HCT116 (cell line): Measurements from ENCODE around the gene LRRTM4.

Experiments
- CTCF ChIP-seq, 3 experiments: fragments of 200-600 bp in 1 of 3; sonication (generic) in 1 of 3; IDR thresholded peaks in 2 of 3; conservative IDR thresholded peaks in 1 of 3; 2 replicates each; pipeline ENCODE4 v1.5.1; 2012 to 2017; ENCODE audit warnings: low read depth in 2 of 3, low read length in 2 of 3, antibody characterized with exemption in 1 of 3, borderline replicate concordance in 1 of 3, control low read depth in 1 of 3, mild to moderate bottlenecking in 1 of 3, mixed read lengths in 1 of 3, mixed run types in 1 of 3, moderate library complexity in 1 of 3; ENCODE audit not compliant: insufficient read depth in 1 of 3
- EGR1 ChIP-seq: IDR thresholded peaks from 2 replicates; pipeline ENCODE4 v1.6.1; 2012; ENCODE audit warnings: low read depth
- EZH2phosphoT487 ChIP-seq: fragments of 200-600 bp; IDR thresholded peaks from 2 replicates; pipeline ENCODE4 v1.6.1; 2018; ENCODE audit warnings: antibody characterized with exemption, borderline replicate concordance
- JUND ChIP-seq: IDR thresholded peaks from 2 replicates; pipeline ENCODE4 v1.6.1; 2012
- POLR2A ChIP-seq: IDR thresholded peaks from 2 replicates; pipeline ENCODE4 v1.7.0; 2011; ENCODE audit warnings: borderline replicate concordance; ENCODE audit not compliant: insufficient read depth, insufficient read length; ENCODE audit errors: extremely low read depth
- POLR2AphosphoS5 ChIP-seq: IDR thresholded peaks from 2 replicates; pipeline ENCODE4 v1.6.1; 2011; ENCODE audit warnings: mild to moderate bottlenecking, low read depth, low read length, moderate library complexity
- SIN3A ChIP-seq: IDR thresholded peaks from 2 replicates; pipeline ENCODE4 v1.6.1; 2012; ENCODE audit warnings: low read depth
- SRF ChIP-seq: IDR thresholded peaks from 2 replicates; pipeline ENCODE4 v1.6.1; 2012; ENCODE audit warnings: low read depth
- YY1 ChIP-seq: IDR thresholded peaks from 2 replicates; pipeline ENCODE4 v1.6.1; 2011; ENCODE audit warnings: low read length, low read depth, moderate library complexity, mild to moderate bottlenecking; ENCODE audit not compliant: insufficient replicate concordance; ENCODE audit errors: extremely low read depth
- ZNF274 ChIP-seq: fragments of 200-500 bp; sonication (Bioruptor generic); IDR thresholded peaks from 2 replicates; pipeline ENCODE4 v1.6.1; 2014; ENCODE audit warnings: mild to moderate bottlenecking, low read depth, low read length, inconsistent platforms
- TF ChIP-seq, protein P1 (sequence below): IDR thresholded peaks from 2 replicates; pipeline ENCODE4 v1.6.1; 2012; ENCODE audit warnings: low read depth
- TF ChIP-seq, protein P2 (sequence below): IDR thresholded peaks from 2 replicates; pipeline ENCODE4 v1.6.1; 2011; ENCODE audit warnings: mild to moderate bottlenecking, low read length, moderate library complexity; ENCODE audit not compliant: insufficient replicate concordance; ENCODE audit errors: extremely low read depth
- TF ChIP-seq, protein P3 (sequence below): IDR thresholded peaks from 2 replicates; pipeline ENCODE4 v1.6.1; 2012

DNA sequence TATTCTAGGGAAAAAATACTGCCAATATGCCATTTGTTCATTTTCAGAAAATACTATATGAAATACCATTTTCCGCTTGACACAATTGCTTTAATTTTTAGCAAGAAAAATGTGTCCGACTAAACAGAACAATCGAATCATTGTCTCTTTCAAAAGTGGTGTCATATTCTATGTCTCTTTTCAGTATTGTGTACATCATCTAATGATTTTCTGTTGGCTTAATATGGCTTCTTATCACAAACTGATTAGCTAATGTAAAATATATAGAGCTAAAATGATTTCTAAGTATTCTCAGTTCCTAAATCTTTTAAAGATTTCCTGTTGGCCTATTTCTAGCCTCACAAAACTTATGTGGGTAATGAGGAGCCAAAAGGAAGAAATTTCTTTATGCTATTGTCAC is 436.6 kb downstream of the LRRTM4 start:
- TF ChIP-seq CTCF (IDR thresholded peaks at IDR 0.05 in 2 of 3, conservative IDR thresholded peaks at IDR 0.05 in 1 of 3; ENCODE audit: borderline replicate concordance in 1 of 3, insufficient read depth in 1 of 3, low read depth in 2 of 3, low read length in 2 of 3), result no peak
- TF ChIP-seq, protein P1, sequence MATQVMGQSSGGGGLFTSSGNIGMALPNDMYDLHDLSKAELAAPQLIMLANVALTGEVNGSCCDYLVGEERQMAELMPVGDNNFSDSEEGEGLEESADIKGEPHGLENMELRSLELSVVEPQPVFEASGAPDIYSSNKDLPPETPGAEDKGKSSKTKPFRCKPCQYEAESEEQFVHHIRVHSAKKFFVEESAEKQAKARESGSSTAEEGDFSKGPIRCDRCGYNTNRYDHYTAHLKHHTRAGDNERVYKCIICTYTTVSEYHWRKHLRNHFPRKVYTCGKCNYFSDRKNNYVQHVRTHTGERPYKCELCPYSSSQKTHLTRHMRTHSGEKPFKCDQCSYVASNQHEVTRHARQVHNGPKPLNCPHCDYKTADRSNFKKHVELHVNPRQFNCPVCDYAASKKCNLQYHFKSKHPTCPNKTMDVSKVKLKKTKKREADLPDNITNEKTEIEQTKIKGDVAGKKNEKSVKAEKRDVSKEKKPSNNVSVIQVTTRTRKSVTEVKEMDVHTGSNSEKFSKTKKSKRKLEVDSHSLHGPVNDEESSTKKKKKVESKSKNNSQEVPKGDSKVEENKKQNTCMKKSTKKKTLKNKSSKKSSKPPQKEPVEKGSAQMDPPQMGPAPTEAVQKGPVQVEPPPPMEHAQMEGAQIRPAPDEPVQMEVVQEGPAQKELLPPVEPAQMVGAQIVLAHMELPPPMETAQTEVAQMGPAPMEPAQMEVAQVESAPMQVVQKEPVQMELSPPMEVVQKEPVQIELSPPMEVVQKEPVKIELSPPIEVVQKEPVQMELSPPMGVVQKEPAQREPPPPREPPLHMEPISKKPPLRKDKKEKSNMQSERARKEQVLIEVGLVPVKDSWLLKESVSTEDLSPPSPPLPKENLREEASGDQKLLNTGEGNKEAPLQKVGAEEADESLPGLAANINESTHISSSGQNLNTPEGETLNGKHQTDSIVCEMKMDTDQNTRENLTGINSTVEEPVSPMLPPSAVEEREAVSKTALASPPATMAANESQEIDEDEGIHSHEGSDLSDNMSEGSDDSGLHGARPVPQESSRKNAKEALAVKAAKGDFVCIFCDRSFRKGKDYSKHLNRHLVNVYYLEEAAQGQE, result no peak
- TF ChIP-seq, protein P2, sequence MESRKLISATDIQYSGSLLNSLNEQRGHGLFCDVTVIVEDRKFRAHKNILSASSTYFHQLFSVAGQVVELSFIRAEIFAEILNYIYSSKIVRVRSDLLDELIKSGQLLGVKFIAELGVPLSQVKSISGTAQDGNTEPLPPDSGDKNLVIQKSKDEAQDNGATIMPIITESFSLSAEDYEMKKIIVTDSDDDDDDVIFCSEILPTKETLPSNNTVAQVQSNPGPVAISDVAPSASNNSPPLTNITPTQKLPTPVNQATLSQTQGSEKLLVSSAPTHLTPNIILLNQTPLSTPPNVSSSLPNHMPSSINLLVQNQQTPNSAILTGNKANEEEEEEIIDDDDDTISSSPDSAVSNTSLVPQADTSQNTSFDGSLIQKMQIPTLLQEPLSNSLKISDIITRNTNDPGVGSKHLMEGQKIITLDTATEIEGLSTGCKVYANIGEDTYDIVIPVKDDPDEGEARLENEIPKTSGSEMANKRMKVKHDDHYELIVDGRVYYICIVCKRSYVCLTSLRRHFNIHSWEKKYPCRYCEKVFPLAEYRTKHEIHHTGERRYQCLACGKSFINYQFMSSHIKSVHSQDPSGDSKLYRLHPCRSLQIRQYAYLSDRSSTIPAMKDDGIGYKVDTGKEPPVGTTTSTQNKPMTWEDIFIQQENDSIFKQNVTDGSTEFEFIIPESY, result no peak
- no peak for TF ChIP-seq POLR2AphosphoS5
- no peak for TF ChIP-seq SRF
- TF ChIP-seq, protein P3, sequence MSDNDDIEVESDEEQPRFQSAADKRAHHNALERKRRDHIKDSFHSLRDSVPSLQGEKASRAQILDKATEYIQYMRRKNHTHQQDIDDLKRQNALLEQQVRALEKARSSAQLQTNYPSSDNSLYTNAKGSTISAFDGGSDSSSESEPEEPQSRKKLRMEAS, result no peak
- no peak for TF ChIP-seq YY1
- TF ChIP-seq SIN3A, result no peak
- no peak for TF ChIP-seq EZH2phosphoT487
- no peak for TF ChIP-seq ZNF274
- no peak for TF ChIP-seq POLR2A
- TF ChIP-seq EGR1, result no peak
- no peak for TF ChIP-seq JUND
